ENCODE results near the gene RRP36. TPM values are rescaled to one million over a fixed set of nuclear protein-coding genes. Genes with fewer than 3 reads are reported as not detected.
"Not testable (repeated sequence)": the region's sequence is repeated elsewhere in the genome, so short reads cannot be mapped to it uniquely, and the experiment has no call there.

The RRP36 gene
- total RNA-seq, 3 donors from 2014 or later: 31.4 to 40.0 (median 37.1) TPM

DNA sequence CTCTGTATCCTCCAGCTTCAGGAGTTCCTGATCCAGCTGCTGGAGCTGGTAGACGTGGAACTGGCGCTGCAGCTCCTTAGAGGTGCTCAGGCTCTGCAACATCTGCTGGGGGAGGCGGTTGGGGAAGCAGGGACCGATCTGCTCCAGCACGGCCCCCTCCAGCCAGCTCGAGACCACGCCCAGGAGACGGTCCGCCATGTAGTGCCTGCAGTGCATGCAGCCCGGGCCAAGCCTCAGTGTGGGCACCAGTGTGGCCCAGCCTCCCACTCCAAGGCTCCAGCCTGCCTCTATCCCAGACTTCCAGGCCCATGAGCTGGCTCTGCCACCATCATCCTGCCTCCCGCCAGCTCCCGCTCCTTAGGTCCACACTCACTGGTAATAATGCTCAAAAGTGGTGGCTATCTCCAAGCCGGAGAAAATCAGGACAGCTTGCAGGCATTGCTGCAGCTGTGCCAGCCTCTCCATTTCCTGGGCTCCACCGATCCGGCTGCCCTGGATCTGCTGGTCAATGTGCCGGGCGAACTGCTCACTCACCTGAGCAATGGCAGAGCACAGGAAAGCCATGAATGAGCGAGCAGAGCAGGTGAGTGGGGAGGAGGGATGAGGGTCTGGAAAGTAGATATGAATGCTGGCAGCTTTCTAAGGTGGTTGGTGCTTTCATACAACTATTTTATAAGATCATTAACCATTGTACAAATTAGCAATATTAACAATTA, 19.3 kb downstream of the RRP36 start:
- no peak for DNase-seq
- intact Hi-C loops (cut with DNase I, micrococcal nuclease): no loop called here
- H3K36me3 ChIP-seq (ENCODE audit: low read depth): no peaks in the 10 kb centered on the region
- H3K4me3 ChIP-seq: no peak overlapping the region
- no peaks in the 10 kb centered on the region for H3K4me1 ChIP-seq (ENCODE audit: low read depth)
- H3K9me3 ChIP-seq: no peaks in the 10 kb centered on the region
- TF ChIP-seq, protein P1, sequence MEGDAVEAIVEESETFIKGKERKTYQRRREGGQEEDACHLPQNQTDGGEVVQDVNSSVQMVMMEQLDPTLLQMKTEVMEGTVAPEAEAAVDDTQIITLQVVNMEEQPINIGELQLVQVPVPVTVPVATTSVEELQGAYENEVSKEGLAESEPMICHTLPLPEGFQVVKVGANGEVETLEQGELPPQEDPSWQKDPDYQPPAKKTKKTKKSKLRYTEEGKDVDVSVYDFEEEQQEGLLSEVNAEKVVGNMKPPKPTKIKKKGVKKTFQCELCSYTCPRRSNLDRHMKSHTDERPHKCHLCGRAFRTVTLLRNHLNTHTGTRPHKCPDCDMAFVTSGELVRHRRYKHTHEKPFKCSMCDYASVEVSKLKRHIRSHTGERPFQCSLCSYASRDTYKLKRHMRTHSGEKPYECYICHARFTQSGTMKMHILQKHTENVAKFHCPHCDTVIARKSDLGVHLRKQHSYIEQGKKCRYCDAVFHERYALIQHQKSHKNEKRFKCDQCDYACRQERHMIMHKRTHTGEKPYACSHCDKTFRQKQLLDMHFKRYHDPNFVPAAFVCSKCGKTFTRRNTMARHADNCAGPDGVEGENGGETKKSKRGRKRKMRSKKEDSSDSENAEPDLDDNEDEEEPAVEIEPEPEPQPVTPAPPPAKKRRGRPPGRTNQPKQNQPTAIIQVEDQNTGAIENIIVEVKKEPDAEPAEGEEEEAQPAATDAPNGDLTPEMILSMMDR (IDR thresholded peaks at IDR 0.05): no peak
- no peak for ATAC-seq

DNA sequence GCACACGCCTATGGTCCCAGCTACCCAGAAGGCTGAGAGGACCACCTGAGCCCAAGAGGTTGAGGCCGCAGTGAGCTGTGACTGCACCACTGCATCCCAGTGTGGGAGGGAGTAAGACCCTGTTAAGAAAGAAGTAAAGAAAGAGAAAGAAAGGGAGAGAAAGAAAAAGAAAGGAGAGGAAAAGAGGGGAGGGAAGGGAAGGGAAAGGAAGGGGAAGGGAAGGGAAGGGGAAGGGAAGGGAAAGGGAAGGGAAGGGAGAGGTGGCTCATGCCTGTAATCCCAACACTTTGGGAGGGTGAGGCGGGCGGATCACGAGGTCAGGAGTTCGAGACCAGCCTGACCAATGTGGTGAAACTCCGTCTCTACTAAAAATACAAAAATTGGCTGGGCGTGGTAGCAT, 20.1 kb downstream of the RRP36 start:
- H3K4me3 ChIP-seq; intact Hi-C loops (cut with DNase I, micrococcal nuclease); H3K36me3 ChIP-seq (ENCODE audit: low read depth); H3K4me1 ChIP-seq (ENCODE audit: low read depth); ATAC-seq; H3K9me3 ChIP-seq; DNase-seq: not testable (repeated sequence)

- no peaks in the 10 kb centered on the region for H3K36me3 ChIP-seq (ENCODE audit: low read depth)
- H3K4me3 ChIP-seq: no peak overlapping the region
Measured at GRCh38 chr6:43043310-43043709, 21.9 kb downstream of the RRP36 start.

GRCh38 chr6:43045371-43045930, 24.0 kb downstream of the RRP36 start:
- Histone ChIP-seq H3K4me1 (ENCODE audit: low read depth) (no peaks in the 10 kb centered on the region), H3K9me3 (no peaks in the 10 kb centered on the region), H3K36me3 (ENCODE audit: low read depth) (no peaks in the 10 kb centered on the region), H3K4me3 (no peak overlapping the region)
- ATAC-seq: no peak
- intact Hi-C loops (cut with DNase I, micrococcal nuclease): no loop called here
- TF ChIP-seq, protein P1 (IDR thresholded peaks at IDR 0.05): no peak
- no peak for DNase-seq

More at GRCh38 chr6:43043310-43043709, 21.9 kb downstream of the RRP36 start:
- DNase-seq (no peak), ATAC-seq (no peak)
- H3K9me3 ChIP-seq: no peaks in the 10 kb centered on the region
- intact Hi-C loops (cut with DNase I, micrococcal nuclease): no loop called here
- TF ChIP-seq, protein P1 (IDR thresholded peaks at IDR 0.05): no peak
- no peaks in the 10 kb centered on the region for H3K4me1 ChIP-seq (ENCODE audit: low read depth)

DNA sequence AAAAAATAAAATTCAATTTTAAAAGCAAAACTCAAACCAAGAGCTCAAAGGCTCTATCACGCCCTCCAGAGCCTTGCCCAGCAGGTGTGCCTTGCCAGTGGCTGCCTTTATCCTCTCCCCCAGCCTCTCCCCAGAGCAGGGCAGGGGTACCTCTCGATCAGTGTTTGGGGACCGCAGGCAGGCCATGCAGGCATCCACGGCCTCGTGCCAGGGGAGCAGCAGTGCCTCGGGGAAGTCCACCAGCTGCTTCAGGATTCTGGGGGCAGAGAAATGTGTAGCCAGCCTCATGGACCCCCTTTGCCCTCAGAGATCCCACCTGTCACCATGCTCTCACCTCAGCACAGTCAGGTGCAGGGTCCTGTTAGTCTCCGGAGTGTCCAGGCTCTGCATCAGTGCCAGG, 26.6 kb downstream of the RRP36 start:
- Histone ChIP-seq H3K4me3 (no peak overlapping the region), H3K9me3 (no peaks in the 10 kb centered on the region), H3K36me3 (ENCODE audit: low read depth) (no peaks in the 10 kb centered on the region), H3K4me1 (ENCODE audit: low read depth) (peaks cover 4% of the 10 kb centered on the region)
- no peak for DNase-seq
- TF ChIP-seq, protein P1 (IDR thresholded peaks at IDR 0.05): no peak
- intact Hi-C loops (cut with DNase I, micrococcal nuclease): no loop called here
- no peak for ATAC-seq

DNA sequence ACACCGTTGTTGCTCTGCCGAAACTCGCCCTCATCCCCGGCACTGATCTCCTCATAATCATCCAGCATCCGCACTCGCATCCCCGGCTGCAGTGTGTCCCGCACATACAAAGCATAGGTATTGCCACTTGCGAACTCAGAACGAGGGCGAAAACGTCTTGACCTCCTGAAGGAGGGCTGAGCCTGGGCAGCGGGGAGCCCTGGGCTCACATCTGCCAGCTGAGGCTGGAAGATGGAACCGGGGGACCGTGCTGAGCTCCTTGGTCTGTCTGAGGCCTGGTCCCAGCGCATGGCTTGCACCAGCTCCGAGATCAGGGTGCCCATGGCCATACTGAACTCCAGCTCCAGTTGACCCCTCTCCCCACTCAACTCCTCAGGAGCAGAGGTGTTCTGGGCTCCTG, 29.6 kb downstream of the RRP36 start:
- H3K9me3 ChIP-seq: no peaks in the 10 kb centered on the region
- DNase-seq: no peak
- TF ChIP-seq, protein P1 (IDR thresholded peaks at IDR 0.05): no peak
- H3K4me3 ChIP-seq: no peak overlapping the region
- intact Hi-C loops (cut with DNase I, micrococcal nuclease): no loop called here
- peaks cover 4% of the 10 kb centered on the region for H3K4me1 ChIP-seq (ENCODE audit: low read depth)
- no peak for ATAC-seq
- no peaks in the 10 kb centered on the region for H3K36me3 ChIP-seq (ENCODE audit: low read depth)
